ENCODE measurements around the gene GLIS1. TPM values are rescaled to one million over a fixed set of nuclear protein-coding genes. Genes with fewer than 3 reads are reported as not detected.

Gene GLIS1
- total RNA-seq, 1 experiment from 2014 or later: 1.4 TPM

DNA sequence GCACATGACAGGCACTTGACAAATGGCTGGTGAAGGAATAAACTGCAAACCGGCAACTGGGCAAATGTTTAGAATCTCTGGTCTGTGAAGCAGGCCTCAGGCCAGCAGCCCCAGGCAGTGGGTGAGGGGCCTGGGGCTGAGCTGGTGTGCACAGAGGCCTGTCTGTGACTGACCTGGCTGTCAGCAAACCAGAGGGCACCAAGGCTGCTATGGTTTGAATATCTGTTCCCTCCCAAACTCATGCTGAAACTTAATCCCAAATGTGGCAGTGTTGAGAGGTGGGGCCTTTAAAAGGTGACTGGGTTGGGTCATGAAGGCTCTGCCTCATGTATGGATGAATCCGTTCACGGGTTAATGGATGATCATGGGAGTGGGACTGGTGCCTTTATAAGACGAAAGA lies 140.0 kb downstream of the GLIS1 start:
- no peaks in the 10 kb centered on the region for H3K9me3 ChIP-seq

GRCh38 chr1:53595906-53596305 lies 143.1 kb downstream of the GLIS1 start:
- Histone ChIP-seq H3K9me3 (no peaks in the 10 kb centered on the region), H3K4me3 (no peak overlapping the region), H3K36me3 (no peaks in the 10 kb centered on the region), H3K27me3 (no peaks in the 10 kb centered on the region)
- no peak for DNase-seq

More for the DNA sequence above, 140.0 kb downstream of the GLIS1 start:
- no peak overlapping the region for H3K4me3 ChIP-seq
- DNase-seq: no peak
- H3K36me3 ChIP-seq: no peaks in the 10 kb centered on the region
- H3K27me3 ChIP-seq: no peaks in the 10 kb centered on the region

GRCh38 chr1:53594391-53595180 lies 144.4 kb downstream of the GLIS1 start:
- DNase-seq: no peak
- no peaks in the 10 kb centered on the region for H3K27me3 ChIP-seq
- H3K4me3 ChIP-seq: no peak overlapping the region
- no peaks in the 10 kb centered on the region for H3K36me3 ChIP-seq
- no peaks in the 10 kb centered on the region for H3K9me3 ChIP-seq

GRCh38 chr1:53593758-53594380 lies 145.1 kb downstream of the GLIS1 start:
- Histone ChIP-seq H3K9me3 (no peaks in the 10 kb centered on the region), H3K4me3 (no peak overlapping the region), H3K36me3 (no peaks in the 10 kb centered on the region), H3K27me3 (no peaks in the 10 kb centered on the region)
- DNase-seq: no peak

DNA sequence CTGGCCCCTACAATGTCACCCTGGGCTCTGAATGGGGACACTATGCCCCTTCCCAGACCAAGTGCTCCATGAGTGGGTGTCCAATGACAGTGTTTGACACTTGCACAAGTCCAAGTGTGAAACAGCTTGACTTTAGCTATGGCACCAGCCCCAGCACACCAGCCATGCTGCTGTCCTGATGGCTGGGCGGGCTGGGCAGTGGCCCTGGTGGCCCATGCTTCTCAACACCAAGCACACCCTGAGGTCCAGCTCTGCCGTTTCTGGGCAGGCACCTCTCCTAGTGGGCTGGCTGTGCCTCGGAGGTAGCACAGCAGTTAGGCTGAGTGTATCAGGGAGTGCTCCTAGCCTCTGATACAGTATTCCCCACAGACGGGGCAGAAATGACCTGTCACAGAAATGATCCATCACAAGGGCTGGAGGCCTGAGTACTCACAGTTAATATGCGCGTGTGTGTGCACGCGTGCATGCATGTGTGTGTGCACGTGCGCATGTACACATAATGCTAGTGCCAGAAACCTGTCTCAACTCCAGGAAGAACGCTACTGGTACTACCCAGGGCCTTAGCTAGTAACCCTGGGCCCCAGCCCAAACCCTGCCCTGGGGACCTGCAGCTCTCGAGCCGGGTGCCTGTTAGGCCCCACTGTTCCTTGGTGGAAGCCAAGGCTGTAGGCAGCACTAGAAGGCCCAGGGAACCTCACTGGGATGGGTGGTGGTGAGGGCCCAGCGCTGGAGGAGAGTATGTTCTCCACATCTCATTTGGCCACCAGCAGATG lies 145.8 kb downstream of the GLIS1 start:
- DNase-seq: no peak
- no peak overlapping the region for H3K4me3 ChIP-seq
- H3K27me3 ChIP-seq: no peaks in the 10 kb centered on the region
- no peaks in the 10 kb centered on the region for H3K36me3 ChIP-seq
- no peaks in the 10 kb centered on the region for H3K9me3 ChIP-seq

DNA sequence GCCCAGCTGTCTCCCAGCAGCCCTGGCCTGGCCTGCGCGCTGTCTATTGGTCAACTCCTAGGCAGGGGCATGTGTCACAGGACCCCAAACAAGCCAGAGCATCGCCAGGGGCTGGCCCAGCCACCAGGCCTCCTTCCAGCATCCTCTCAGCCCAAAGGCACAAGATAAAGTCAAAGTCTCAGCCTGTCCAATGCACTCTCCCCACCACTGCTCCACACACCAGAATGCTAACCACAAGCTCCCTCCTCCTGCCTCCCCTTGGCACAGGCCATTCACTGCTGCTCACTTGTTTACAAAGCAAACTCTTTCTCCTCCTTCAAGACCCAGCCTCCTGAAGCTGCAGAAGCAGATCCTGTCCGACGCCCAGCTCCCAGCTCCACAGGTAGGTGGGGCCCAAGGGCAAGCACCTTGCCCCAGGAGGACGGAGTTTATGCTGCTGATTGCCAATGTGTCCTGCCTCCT lies 146.4 kb downstream of the GLIS1 start:
- Histone ChIP-seq H3K4me3 (no peak overlapping the region), H3K27me3 (no peaks in the 10 kb centered on the region), H3K36me3 (no peaks in the 10 kb centered on the region), H3K9me3 (no peaks in the 10 kb centered on the region)
- DNase-seq: no peak

DNA sequence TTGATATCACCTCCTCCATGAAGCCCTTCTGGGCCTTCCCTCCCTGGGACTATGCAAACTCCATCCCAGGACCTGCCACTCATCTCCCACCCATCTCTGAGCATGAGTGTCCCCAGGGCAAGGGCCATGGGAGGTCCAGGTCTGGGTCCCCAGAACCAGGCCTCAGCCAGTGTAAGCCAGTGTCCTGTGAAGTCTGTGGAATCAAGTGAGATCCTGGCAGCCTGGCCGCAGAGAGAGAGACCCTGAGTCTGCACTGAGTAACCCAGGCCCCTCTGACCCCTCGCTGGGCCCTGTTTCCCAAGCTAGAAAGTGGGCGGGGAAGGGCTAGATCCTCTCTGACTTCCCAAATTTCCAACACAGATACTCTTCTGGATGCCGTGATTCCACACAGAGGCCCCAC lies 147.0 kb downstream of the GLIS1 start:
- Histone ChIP-seq H3K27me3 (no peaks in the 10 kb centered on the region), H3K9me3 (no peaks in the 10 kb centered on the region), H3K36me3 (no peaks in the 10 kb centered on the region), H3K4me3 (no peak overlapping the region)
- no peak for DNase-seq

GRCh38 chr1:53590531-53591515 lies 148.1 kb downstream of the GLIS1 start:
- Histone ChIP-seq H3K9me3 (no peaks in the 10 kb centered on the region), H3K4me3 (no peak overlapping the region), H3K36me3 (no peaks in the 10 kb centered on the region), H3K27me3 (no peaks in the 10 kb centered on the region)
- DNase-seq: no peak

DNA sequence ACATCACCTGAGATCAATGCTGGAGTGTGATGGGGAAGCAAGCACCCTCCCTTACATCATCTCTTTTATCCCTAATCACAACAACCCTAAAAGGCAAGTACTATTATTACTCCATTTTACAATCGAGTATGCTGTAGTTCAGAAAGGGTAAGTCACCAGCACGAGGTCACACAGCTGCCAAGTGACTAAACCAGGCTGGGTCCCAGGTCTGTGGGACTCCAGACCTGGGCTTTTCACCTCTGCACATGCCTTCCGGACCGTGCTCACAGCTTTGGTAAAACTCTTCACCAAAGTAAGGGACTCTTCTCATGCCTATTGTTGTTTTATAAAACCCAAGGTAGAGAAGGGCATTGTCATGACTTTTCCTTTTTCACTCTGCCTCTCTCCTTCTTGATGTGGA lies 148.9 kb downstream of the GLIS1 start:
- no peak overlapping the region for H3K4me3 ChIP-seq
- no peaks in the 10 kb centered on the region for H3K27me3 ChIP-seq
- no peak for DNase-seq
- H3K36me3 ChIP-seq: no peaks in the 10 kb centered on the region
- H3K9me3 ChIP-seq: no peaks in the 10 kb centered on the region

- no peak overlapping the region for H3K4me3 ChIP-seq
- H3K36me3 ChIP-seq: no peaks in the 10 kb centered on the region
- H3K27me3 ChIP-seq: no peaks in the 10 kb centered on the region
- DNase-seq: no peak
- no peaks in the 10 kb centered on the region for H3K9me3 ChIP-seq
Observed at GRCh38 chr1:53589043-53589887, 149.7 kb downstream of the GLIS1 start.

DNA sequence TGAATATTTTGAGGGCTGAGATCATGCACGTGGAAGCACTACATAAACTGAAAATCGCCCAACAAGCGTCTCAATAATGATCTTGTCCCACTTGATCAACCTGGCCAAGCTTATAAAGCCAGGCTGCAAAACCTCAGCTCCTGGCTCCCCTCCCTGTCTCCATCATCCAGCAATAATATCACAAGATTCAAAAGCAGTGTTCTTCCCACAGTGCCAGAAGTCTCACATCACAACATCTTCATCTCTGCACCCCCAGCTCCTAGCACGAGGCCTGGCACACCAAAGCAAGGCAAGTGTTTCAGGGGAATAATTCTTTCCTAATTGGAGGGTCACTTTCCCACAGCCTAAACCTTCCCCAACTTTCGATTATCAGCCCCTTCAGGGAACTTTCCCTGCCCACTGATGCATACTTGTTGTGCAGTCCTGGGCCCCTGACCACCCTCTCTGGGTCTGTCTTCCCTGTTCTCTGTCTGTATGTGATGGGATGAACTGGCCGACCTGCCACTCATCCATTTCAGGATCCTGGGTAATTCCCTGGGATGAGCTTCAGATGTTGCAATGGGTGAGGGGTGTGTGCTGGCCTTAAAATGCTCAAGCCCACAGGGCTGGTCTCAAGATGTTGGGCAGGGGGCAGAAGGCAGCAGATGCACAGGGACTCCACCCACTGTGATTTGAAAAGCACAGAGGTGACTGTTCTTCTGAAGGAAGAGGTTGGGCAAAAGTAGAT lies 150.7 kb downstream of the GLIS1 start:
- DNase-seq: no peak
- no peak overlapping the region for H3K4me3 ChIP-seq
- no peaks in the 10 kb centered on the region for H3K36me3 ChIP-seq
- no peaks in the 10 kb centered on the region for H3K27me3 ChIP-seq
- no peaks in the 10 kb centered on the region for H3K9me3 ChIP-seq

DNA sequence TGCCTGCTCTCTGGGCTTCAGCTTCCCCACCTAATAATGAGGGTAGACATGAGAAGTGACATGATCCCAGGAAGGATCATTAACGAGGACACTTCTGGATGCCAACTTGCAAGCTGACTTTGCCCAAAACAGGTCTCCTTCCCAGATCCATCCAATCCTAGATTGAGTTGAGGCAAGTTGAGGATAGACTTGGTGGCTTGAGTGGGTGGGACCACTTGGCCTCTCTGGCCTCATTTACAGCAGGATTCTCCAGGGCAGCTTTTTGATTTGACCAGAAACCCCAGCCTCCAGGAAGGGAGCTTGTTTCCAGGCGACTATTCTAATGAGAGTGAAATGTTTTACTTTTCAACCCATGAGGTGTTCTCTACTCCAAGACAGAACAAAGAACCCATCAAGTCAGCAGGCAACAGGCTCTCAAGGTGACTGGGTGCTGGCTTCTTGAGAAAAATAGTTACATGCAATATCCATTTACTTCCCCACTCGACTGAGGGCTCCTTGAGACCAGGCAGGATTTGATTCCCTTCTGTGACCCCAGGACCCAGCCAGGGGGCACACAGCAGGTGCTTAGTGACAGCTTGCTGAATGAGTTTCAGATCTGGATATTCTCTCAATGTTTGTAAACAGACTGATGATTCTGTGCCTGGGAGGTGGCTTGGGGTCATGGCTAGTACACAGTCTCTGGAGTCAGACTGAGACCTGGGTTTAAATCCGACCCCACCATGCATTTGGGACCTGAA lies 151.5 kb downstream of the GLIS1 start:
- Histone ChIP-seq H3K9me3 (no peaks in the 10 kb centered on the region), H3K27me3 (no peaks in the 10 kb centered on the region), H3K36me3 (no peaks in the 10 kb centered on the region), H3K4me3 (no peak overlapping the region)
- no peak for DNase-seq

- no peaks in the 10 kb centered on the region for H3K27me3 ChIP-seq
- no peaks in the 10 kb centered on the region for H3K36me3 ChIP-seq
- no peak overlapping the region for H3K4me3 ChIP-seq
- no peaks in the 10 kb centered on the region for H3K9me3 ChIP-seq
- DNase-seq: no peak
Observed at GRCh38 chr1:53586765-53587164, 152.2 kb downstream of the GLIS1 start.

GRCh38 chr1:53585565-53585964 lies 153.4 kb downstream of the GLIS1 start:
- no peak overlapping the region for H3K4me3 ChIP-seq
- H3K9me3 ChIP-seq: no peaks in the 10 kb centered on the region
- no peaks in the 10 kb centered on the region for H3K27me3 ChIP-seq
- no peak for DNase-seq
- no peaks in the 10 kb centered on the region for H3K36me3 ChIP-seq
